Measurements from ENCODE around the gene CASP12.

GRCh38 chr11:104866815-104867214 is 31.4 kb downstream of the CASP12 start:
- no peak for TF ChIP-seq POLR2A (IDR thresholded peaks at IDR 0.05)
- TF ChIP-seq CTCF (IDR thresholded peaks at IDR 0.05) = no peak

Measured in uterus (tissue), 2 donors.